Right renal cortex interstitium (tissue), 3 donors: ENCODE results near the gene MYADML2. TPM values are rescaled to one million over a fixed set of nuclear protein-coding genes. Genes with fewer than 3 reads are reported as not detected.

ENCODE experiments used
- DNase-seq, 3 donors: peaks; one replicate each; pipeline ENCODE4 v3.0.0-alpha.2; 2013; ENCODE audit warnings: low read depth in 3 of 3, low spot score in 2 of 3
- polyA plus RNA-seq, 3 donors: library from polyadenylated mRNA; unstranded; fragments of 120-200 nt; gene quantifications; one replicate each; pipeline ENCODE4 v1.2.1, GENCODE V29; 2013; ENCODE audit not compliant: insufficient read length in 3 of 3

MYADML2 gene
- polyA plus RNA-seq, 3 donors: 0.07 to 0.08 TPM; not detected in 1

DNA sequence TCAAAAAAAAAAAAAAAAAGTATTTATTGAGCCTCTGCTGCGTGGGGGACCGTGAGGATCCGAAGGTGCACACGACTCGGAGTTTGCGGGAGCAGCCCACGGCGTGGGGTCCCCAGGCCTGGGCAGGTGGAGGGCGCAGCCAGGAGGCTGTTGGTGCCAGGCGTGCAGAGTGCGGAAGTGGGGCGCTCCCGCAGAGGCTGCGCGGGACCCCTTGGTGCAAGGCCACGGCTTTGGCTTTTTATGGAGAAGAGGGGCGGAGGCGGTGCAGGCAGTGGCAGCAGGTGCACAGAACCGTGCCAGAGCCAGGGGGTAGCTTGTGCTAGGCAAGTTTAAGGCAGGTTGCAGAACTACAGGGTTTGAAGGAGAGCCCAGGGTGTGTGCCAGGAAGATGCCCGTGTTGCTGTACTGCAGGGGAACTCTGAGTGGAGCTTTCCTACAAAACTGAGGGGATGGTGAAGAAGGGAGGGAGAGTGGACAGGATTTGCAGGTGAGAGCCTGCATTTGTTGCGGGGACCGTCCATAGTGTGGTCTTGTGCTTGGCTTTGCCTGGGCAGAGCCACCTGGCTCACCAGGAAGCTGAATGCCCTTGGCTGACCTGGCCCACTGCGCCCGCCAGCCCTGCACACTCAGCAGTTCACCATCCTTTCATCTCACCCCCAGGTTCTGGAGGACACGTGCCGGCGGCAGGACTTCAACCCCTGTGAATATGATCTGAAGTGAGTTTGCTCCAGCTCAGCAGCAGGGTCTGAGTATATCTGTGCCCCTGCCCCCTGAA, 31.7 kb upstream of the MYADML2 start:
- no peak for DNase-seq

DNA sequence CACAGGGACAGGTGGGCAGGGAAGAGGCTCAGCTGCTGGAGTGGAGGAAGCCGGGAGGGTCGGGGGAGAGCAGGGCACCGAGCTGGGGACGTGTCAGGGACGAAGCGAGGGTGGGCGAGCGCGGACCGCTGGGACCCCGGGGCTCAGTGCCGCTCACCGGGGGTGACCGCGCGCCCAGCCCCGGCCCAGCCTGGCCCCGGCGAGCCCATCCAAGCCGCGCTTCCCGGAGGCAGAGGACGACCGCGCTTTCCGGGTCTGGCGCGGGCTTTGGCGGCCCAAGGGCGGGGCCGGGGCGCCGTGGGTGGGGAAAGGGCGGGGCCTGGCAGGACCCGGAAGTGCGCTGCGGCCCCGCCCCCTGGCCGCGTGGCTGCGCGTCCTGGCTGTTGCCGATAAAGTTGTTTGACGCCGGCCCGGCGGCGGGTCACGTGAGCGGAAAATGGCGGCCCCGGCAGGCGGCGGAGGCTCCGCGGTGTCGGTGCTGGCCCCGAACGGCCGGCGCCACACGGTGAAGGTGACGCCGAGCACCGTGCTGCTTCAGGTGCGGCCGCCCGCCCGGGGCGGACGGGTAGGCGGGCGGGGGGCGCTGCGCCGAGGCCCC, 30.3 kb upstream of the MYADML2 start, which contains the start of gene ASPSCR1:
ASPSCR1 (plus strand) TSS at position 419 of the 598 bp plus-strand sequence; CDS start at position 437, 18 bp downstream.
- peak in 1 of 3 donors; percentile 81 for DNase-seq

DNA sequence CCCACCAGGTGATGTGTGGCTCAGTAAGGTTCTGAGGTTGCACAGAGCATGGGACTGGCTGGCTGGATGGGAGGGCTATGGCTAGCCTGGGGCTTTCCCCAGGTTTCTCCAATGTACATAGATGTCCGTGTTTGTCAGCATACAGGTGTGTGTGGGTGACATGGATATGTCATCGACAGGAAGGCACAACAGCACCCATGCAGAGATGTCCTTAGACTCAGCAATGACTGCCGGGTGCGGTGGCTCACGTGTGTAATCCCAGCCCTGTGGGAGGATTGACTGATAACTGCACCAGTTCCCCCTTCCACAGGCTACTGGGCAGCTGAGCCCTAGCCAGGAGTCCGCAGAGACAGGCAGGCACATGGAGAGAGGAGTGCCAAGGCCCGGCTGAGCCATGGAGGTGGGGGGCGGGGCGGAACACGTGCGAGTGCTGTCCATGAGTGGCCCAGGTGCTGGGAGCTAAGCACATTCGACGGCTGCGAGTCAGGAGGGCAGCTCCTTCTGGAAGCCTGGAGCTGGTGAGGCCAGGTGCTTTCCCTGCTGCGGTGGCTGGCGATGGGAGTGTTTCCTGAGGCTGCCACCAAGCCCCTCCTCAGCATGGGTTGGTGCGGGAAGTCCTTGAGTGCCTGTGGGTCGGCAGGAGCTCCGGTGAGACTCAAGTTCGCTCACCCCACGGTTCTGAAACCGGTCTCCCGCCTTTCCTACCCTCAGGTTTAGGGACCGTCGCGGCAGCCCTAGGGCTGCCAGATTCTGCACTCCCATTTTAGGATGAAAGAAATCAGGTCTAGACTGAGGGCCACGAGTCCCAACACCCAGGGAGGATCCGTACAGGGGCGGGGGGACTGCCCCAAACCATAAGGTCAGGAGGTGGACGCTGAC, 29.5 kb upstream of the MYADML2 start:
- DNase-seq: no peak

DNA sequence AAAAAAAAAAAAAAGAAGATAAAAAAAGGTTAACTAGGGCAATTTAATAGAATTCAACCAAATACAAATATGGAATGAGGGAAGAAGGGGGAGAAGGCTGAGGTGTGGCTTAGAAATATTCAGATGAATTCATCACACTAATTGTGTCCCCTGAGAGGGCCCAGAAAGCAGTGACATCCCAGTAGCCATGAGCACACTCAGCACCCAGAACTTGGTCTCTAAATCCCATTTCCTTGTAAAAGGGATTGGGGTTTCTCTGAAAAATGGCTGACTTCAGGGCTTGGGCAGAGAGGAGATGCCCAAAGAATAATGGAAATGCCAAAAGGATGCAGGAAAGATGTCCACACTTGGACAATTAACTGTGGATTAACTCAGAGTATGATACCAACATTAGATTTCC, 26.4 kb upstream of the MYADML2 start:
- DNase-seq: no peak

DNA sequence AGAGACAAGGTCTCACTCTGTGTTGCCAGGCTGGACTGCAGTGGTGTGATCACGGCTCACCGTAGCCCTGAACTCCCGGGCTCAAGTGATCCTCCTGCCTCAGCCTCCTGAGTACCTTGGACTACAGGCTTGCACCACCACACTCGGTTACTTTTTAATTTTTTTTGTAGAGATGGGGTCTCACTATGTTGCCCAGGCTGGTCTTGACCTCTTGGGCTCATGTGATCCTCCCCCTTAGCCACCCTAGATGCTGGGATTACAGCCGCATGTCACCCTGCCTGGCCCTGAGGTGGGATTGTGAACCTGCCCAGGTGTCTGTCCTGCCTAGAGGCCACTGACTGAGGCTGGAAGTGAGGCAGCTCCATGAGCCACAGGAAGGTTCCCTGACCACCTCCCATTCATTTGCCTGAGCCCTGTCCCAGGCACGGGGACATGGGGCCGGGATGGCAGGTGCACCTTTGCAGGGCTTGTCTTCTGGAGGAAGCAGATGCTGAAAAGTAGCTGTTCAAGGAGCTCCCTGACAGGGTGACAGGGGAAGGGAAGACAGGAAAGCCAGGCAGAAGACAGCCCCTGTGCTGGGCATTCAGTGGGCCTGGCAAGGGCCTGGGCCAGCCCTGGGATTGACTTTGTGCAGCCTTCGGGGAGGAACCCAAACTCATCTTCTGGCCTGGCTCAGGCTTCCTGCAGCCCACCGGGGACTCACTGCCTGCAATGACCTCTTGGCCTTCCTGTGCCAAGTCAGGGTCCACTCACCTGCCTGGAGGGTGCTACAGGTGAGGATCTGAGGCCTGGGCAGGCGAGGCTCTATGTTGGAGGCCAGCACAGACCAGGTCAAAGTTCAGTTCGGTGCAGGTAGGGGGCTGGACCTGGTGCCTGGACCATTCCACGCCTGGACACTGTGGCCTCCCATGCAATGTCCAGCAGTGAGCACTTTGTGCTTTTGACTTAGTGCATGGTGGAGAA, 22.1 kb upstream of the MYADML2 start:
- no peak for DNase-seq

DNA sequence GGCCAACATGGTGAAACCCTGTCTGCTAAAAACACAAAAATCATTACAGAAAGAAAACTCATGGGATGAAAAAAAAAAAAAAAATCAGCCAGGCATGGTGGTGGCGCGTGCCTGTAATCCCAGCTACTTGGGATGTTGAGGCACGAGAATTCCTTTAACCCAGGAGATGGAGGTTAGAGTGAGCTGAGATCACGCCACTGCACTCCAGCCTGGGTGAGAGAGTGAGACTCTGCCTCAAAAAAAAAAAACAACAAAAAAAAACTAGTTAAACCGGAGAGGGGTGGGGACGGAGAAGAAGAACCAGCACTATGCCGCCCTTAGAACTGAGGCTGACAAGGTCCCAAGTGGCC, 21.3 kb upstream of the MYADML2 start:
- no peak for DNase-seq

DNA sequence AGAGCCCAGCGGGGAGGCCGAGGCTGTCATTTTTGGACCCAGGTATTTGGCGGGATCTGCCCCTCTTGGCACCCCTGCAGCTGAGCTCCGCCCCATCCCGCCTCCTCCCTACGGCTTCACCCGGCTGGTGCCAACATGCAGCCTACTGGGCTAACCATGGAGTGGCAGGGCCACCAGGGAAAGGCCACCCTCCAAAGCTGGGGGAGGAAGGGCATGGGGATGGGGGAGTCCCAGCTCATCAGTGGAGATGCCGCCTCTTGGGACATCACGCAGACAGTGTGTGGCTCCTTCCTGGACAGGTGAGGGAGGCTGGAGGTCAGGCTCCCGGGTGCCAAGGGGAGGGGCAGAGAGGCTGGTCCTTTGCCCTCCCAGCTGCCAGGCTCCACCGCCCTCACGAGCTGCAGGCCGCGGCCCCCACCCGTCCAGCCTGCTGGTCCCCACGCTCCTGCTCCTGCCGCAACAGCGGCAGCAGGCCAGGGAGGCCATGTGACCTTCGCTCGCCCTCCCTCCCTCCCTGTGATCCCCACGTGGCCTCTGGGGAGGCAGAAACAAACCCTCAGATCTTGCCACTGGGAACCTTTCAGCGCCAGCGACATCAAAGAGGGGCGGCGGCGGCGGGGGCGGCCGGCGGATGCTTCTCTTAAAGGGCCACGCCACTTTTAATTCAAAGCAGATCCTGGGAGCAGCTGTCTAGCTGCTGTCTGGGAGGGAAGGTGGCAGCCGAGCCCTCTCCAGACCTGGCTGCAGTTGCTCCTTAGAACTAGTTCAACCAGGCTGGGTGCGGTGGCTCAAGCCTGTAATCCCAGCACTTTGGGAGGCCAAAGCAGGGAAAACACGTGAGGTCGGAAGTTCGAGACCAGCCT, 20.7 kb upstream of the MYADML2 start:
- DNase-seq: no peak

DNA sequence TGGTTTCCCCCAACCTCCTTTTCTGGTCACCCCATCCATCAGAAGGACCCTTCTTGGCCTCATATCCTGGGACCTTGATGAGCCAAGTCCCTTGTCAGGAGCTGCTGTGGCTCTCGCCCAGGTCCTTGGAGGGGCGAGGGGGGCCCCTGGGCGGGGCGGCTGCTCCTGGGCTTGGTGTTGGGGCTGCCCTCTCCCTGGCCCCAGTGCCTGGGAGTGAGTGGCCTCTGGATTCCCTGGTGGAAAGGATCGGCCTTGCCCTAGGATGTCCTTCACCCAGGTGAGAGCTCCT, 20.2 kb upstream of the MYADML2 start:
- DNase-seq: no peak

DNA sequence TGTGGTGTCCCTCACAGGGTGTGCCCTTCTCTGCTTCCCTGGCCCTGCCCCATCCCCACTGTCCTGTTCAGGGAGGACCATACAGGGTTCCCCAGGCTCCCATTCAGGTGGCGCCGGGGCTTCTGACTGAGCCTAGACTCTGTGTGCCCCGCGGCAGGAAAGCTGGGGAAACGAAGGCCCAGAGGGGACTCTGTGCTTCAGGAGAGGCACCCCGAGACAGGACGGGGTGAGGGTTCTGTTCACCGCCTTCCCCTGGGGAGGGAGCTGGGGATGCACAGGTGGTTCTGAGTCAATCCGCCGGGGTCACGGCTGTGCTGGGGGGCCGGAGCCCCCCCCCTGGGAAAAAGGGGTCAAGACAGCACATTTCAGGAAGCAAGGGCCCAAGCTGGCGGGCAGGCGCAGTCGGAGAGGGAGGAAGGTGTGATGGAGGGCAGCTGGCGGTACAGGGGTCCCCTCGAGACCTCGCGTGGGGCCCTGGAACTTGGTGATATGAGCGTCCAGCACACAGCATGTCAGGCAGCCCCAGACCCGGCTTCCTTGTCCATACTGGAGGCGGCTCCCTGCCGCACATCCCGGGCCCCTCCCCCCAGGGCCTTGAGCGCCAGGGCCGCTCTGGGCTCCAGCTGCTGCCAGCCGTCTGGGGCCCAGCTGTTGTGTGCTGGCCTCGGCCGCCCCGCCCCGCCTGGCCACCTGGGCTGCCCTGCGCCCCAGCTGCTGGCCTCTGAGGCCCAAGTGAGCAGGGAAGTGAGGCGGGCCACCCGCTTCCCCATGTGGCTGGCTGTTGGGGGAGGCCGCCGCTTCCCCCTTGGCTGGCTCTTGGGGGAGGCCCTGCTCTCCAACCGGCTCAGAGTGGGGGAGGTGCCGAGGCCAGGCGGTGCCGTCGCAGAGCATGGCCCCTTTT, 19.6 kb upstream of the MYADML2 start:
- DNase-seq: no peak

DNA sequence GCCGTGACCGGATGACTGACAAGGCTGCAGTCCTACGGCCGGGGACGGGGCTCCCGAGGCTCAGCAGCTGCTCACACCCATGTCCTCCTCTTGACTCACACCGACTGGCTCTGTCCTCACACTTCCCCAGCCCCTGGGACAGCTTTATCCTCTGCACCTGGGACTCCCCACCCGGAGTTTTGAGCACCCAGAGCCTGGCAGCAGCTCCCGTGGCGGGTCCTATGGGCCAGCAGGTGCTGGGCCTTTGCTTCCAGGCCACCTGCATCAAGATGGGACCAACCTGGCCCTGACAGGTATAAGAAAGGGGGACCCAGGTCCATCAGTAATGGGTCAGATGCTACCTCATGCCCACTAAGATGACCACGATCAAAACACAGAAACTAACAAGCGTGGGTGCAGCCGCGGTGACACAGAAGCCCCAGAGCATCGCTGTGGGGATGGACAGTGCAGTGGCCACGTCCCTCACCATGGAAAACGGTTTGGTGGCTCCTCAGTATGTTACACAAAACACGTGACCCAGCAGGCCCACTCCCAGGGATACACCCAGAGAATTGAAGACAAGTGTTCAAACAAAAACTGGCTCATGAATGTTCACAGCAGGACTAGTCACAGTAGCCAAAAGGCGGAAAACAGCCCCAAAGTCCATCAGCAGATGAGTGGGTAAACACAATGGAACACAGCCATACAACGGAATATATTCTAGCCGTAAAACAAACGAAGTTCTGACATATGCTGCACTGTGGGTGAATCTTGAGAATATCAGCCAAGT, 17.2 kb upstream of the MYADML2 start:
- no peak for DNase-seq

DNA sequence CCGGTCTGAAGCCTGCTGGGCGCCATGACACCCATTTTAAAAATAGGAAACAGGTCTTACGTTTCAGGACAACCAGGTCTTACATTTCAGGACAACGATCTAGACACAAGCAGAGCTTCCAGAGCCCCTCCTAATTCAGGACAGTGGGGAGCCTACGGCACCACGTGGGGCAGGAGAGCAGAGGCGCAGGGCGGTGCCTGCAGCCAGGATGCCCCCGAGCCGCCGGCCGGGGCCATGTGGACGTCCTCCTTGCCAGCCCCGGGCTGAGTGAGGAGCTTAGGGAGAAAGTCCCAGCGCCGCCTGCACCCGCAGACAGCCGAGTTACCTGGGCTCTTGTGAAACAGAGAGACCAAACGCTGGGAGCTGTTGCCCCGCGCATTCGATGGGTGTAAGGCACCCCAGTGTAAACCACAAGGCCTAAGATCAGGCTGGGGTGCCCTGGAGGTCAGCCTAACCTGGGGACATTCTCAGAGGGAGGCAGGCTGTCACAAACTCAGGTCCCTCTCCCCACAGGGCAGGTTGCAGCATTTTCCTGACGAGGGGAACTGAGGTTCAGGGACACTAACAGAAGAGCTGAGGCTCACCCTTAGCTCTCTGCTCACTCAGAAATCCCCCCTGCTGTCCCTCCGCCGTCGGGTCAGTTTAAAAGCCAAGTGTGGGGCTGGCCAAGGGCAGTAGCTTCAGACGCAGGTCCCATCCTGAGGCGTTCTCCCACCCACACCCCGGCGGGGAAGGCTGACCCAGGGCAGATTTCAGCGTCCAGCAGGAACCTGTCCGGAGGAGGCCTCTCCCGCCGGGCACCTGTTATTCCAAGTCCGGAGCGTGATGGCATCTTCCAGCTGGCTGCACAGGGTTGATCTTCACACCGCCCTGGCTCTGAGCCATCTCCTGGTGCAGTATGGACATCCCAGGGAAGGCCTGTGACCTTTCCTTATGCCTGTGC, 15.7 kb upstream of the MYADML2 start:
- no peak for DNase-seq

DNA sequence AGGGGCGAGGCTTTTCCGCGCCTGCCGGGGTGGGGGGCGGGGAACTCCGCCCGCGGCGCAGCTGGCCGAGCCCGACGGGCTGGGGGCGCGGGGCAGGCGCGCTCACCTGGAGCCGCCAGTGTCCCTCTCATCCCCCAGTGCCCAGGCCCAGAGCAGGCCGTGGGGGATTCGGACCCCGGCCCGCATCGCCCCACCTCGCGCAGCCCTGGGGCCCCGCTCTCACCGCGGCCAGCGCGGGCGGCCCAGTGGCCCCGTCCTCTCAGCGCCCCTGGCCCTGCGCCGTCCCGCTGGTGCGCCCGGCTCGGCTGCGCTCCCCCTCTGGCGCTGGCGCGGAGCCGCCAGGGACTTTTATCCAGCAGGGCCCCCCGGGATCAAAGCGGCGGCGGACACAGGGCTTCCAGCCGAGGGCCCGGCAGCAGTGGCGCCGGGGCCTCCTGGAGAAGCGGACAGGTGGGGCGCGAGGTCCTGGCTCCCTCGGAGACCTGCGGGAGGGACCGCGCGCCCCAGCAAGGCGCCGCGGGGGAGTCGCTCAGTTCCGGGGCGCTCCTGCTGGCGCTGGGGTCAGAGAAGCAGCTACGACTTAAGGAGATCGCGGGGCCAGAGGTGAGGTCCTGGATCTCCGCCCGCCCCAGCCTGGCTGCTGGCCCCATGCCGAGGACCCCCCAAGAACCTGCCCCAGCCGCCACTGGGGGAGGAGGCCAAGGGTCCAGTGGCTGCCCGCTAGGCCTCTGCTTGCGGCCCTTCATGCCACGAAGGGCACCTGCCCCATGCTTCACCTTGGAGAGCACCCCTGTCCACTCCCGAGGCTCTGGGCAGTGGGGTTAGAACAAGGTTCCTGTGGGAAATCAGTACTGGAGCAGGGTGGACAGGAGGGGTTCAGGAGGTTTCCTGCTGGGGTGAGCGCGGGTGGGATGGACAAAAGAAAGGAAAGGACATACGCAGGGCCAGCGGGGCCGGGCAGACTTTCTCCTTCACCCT, 14.8 kb upstream of the MYADML2 start:
- no peak for DNase-seq

DNA sequence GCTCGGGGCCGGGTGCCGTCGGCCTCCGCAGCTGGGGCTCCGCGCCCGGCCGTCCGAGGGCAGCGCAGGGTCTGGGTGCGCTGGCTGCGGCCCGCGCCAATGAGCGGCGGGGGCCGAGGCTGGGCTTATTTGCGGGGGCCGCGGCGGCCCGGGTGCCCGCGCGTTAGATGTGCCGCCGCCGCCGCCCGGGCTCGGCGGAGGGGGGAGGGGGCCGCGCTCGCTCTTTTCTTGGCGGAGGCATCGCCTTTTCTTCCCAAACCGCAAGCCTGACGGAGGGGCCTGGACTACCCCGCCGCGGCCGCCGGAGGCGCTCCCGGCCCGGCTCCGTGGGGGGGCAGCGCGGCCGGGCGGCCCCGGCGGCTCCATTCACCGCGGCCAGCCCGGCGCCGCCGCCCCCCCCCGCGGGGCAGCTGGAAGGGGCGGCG, 14.1 kb upstream of the MYADML2 start, which contains the start of gene NOTUM:
NOTUM (minus strand) TSS at position 101 of the 425 bp plus-strand sequence. CDS start 278 bp downstream, outside the sequence.
- no peak for DNase-seq

DNA sequence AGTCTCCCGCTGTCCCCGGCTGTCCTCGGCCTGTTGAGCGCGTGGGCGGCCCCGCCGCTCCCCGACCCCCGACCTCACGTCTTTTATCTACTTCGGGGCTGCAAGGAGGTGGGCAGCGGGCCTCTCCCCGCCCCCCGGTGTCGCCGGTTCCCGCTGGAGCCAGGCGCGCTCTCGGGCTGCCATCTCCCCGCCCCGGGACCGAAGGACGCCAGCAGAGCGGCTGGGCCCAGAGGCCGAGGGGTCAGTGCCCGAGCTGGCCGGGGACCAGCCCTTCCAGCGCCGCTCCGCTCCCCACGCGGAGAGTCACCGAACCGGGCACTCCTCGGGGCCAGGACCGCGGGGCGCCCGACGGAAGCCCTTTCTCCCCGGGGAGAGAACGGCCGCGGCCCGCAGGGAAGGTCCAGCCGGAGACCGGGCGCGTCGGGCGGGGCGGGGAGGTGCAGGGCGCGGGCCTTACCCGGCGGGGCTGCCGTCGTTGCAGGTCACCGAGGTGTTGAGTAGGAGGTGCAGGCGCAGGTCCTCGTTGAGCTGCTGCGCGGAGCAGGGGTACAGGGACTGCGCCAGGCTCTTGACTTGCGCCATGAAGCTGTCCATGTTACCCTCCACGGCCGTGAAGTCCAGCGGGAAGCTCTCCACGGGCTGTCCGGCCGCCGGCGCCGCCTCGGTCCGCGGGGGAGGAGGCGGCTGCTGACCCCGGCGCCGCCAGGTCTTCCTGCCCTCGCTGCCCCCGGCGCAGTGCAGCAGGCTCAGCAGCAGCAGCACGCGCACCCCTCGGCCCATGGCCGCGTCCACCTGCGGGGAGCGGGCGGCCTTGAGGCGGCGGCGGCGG, 13.3 kb upstream of the MYADML2 start:
- DNase-seq: no peak
